Erythroblast (primary cell): Measurements from ENCODE around the gene DHRS3.

Experiments used
- GATA1 ChIP-seq: IDR thresholded peaks from 2 replicates; pipeline ENCODE4 v1.6.1; 2011; ENCODE audit warnings: low read depth, mild to moderate bottlenecking, control low read depth, low read length, moderate library complexity
- POLR2A ChIP-seq: IDR thresholded peaks from 2 replicates; pipeline ENCODE4 v1.6.1; 2011; ENCODE audit warnings: mild to moderate bottlenecking, low read length

DNA sequence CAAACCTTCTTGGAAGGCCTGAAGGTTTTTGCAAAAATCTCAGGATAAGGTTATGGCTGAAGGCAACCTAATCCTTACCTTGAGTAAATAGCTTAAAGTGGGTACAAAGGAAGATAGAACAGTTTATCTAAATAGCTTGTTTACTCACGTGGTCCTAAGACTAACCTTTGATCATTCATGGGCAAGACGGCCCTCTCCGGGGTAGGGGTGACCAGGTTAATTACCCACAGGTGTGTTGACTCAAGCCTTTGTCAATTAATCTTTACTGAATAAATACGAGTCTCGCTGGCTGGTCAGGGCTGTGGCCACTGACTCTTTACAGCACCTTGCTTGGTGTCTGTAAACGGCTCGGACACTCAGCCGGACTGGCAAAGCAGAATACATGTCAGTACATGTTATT lies 36.6 kb upstream of the DHRS3 start:
- TF ChIP-seq POLR2A (no peak), GATA1 (no peak)
